HG03103 (cell line): ENCODE results near the gene TRPT1.

Source experiments
- ATAC-seq: cut with Tn5 transposase; IDR thresholded peaks from one replicate; pipeline ENCODE4 v1.9.1; 2021; ENCODE audit warnings: low read depth; ENCODE audit not compliant: unreplicated experiment

The TRPT1 gene

GRCh38 chr11:64259533-64260067 lies 33.6 kb upstream of the TRPT1 start:
- no peak for ATAC-seq

DNA sequence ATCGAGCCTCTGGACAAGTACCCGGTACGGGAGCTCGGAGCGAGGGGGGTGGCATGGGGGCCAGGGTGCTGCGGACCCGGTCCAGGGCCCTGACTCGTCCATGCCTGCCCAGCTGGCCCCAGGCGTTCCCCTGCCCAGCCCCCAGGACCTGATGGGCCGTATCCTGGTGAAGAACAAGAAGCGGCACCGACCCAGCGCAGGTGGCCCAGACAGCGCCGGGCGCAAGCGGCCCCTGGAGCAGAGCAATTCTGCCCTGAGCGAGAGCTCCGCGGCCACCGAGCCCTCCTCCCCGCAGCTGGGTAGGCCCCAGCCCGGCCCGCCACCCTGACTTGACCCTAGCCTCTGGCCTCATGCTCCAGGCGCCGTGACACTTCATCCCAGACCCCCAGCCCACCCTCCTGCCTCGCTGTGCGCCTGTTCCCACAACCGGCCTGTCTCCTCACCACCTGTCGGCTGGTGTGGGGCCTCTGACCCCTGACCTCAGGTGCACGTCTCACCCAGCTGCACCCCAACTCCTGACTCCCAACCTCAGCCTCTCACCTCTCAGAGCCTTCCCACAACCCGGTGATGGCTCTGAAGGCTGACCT lies 33.1 kb upstream of the TRPT1 start:
- ATAC-seq: no peak

- ATAC-seq: no peak
Measured at GRCh38 chr11:64258356-64258755, 32.4 kb upstream of the TRPT1 start.

DNA sequence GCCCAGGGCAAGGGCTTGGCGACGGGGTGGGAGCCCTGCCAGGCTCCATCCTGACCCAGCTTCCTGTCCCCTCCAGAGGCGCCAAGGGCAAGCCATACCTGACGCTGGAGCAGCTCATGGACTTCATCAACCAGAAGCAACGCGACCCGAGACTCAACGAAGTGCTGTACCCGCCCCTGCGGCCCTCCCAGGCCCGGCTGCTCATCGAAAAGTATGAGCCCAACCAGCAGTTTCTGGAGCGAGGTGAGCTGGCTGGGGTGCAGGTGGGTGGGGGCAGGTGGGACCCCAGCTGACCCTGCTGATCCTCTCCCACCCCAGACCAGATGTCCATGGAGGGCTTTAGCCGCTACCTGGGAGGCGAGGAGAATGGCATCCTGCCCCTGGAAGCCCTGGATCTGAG lies 30.3 kb upstream of the TRPT1 start:
- ATAC-seq: no peak

DNA sequence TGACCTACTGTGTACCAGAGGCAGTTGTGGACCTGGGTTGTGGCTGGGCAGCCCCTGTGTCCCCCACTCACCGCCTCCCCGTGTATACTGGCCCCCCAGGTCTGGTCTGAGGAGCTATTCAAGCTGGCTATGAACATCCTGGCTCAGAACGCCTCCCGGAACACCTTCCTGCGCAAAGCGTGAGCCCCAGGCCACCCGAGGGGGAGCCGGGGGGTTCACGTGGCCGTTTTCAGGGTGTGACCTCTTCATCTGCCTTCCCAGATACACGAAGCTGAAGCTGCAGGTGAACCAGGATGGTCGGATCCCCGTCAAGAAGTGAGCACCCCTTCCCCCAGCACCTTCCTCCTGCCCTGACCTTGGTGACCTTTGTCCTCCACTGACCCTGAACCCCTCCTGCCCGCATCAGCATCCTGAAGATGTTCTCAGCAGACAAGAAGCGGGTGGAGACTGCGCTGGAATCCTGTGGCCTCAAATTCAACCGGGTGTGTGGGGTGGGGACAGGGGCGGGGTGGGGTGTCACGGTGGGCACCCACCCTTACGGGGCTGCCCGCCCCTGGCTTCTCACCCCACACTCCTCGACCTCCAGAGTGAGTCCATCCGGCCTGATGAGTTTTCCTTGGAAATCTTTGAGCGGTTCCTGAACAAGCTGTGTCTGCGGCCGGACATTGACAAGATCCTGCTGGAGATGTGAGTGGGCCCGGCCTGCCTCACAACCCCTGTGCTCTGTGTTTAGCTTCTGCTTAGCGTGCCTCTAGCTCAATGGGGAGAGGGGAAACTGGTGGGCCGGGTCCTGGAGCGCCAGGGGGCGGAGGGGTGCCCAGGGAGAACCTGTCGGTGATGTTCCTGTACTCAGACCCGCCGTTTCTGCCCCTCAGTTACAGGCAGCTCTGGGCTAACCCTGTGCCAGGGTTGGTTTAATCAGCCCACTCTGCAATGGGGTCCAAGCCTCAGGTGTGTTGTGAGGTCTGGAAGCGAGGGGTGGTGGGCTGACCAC lies 29.4 kb upstream of the TRPT1 start:
- ATAC-seq: no peak

DNA sequence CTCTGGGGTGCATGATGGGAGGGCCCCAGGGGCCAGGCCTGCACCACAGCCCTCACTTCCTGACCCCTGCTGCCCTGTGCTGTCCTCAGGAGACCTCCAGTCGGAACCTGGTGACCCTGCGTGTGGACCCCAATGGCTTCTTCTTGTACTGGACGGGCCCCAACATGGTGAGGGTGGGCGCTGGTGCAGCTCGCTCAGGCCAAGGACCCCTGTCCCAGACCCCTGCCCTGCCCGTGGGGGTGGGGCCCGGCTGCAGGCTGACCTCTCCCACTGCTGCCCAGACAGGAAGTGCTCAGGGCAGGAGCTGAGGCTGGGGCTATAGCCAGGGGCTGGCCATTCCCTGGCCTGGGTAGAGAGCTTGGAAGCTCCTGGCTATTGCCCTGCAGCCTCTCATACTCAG lies 28.3 kb upstream of the TRPT1 start:
- ATAC-seq: no peak

DNA sequence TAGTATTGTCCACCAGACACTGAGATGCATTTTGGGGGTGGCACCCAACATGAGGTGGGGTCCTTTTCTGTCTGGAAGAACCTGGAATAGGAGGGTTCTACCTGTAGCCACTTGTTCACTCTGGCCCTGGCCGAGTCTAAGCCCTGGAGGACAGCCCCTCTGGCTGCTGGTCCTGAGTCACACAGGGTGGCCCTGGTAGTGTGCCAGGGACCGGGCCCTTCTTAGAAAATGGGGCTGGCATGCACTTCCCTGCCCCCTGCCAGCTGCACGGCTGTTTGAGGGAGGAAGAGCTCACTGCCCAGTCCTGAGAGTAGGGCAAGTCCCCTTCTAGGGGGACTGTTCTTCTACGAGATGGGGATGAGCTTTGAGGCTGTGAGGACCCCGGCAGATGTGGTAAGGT lies 27.5 kb upstream of the TRPT1 start:
- ATAC-seq: no peak

GRCh38 chr11:64253043-64253442 lies 27.1 kb upstream of the TRPT1 start:
- no peak for ATAC-seq

GRCh38 chr11:64252003-64252872 lies 26.3 kb upstream of the TRPT1 start:
- no peak for ATAC-seq

DNA sequence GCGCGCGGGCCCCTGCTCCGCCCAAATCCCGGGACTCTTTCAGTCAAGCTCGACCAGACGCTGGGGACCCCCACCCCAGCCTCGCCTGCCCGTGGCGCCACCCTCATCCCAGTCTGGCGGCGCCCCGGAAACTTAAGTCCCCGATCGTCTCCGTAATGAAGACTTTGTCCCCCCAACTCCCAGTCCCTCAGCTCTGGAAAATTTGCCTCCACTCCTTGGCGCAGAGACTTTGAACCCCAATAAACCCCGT lies 25.7 kb upstream of the TRPT1 start:
- ATAC-seq: no peak

GRCh38 chr11:64251016-64251752 lies 25.2 kb upstream of the TRPT1 start, which contains the start of gene PLCB3:
Gene PLCB3 (plus strand): TSS chr11:64251530. CDS start chr11:64251650, 120 bp downstream.
- no peak for ATAC-seq

GRCh38 chr11:64250415-64251015 lies 24.5 kb upstream of the TRPT1 start:
- no peak for ATAC-seq

GRCh38 chr11:64249563-64250414 lies 23.8 kb upstream of the TRPT1 start:
- no peak for ATAC-seq

GRCh38 chr11:64249038-64249437 lies 23.1 kb upstream of the TRPT1 start:
- no peak for ATAC-seq

- ATAC-seq: no peak
Measured at GRCh38 chr11:64248578-64248977, 22.6 kb upstream of the TRPT1 start.

- no peak for ATAC-seq
Measured at GRCh38 chr11:64247729-64248531, 21.9 kb upstream of the TRPT1 start.

DNA sequence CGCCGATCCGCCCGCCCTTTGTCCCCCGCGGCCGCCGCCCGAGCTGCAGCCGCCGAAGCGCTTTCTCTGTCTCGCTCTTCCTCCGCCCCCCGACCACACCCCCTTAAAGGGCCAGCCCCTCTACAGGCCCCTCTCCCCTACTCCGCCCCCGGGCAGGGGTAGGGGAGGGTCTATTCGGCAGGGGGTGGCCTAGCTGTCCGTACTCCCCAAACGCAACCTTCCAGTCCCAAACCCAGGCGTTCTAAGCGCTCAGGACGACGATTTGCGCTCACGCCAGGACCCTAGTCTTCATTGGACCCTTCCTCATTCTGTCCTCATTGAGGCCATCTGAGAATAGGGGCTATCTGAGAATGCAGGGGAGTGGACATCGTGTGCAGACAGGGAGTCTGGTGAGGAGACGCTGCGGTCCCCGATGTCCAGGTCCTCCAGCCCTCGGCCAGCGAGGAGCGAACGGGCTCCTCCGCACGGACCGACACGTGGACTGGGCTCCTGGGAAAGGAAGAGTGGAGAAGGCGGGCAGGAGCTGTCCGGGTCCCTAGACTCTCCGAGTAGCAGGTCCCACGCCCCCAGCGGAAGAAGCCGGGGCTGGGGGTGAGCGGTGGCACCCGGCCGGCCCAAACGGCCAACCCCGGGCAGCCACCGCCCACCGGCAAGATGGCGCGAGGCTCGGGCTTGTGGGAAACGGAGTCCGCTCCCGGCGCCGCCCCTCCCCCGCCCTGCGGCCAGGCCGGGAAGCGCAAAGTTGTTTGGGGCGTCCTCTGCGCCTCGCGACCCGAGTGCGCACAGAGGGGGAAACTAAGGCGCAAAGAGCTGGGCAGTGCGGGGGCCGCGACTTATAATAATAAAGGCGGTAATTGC lies 21.1 kb upstream of the TRPT1 start, which contains the start of gene PPP1R14B:
Gene PPP1R14B, minus strand, starts transcription at position 73 of the 858 bp plus-strand sequence. CDS start 270 bp downstream, outside the sequence.
- ATAC-seq: no peak
